H9 (cell line): Measurements from ENCODE around the gene NINJ1. TPM values are rescaled to one million over a fixed set of nuclear protein-coding genes. Genes with fewer than 3 reads are reported as not detected.

Experiments used
- DNase-seq: peaks from one replicate; pipeline ENCODE4 v3.0.0-alpha.2; 2017
- H2AFZ ChIP-seq: one replicate; pipeline ENCODE4 v1.6.1; 2013; ENCODE audit warnings: mild to moderate bottlenecking, low read length, control low read depth, moderate library complexity
- H2AK5ac ChIP-seq: 2 replicates; pipeline ENCODE4 v1.6.1; 2013; ENCODE audit warnings: low read length, control low read depth, mixed read lengths; ENCODE audit not compliant: insufficient read length
- H2BK120ac ChIP-seq: one replicate; pipeline ENCODE4 v1.6.1; 2013; ENCODE audit warnings: low read depth, mild to moderate bottlenecking, low read length, control low read depth, inconsistent platforms; ENCODE audit not compliant: poor library complexity, severe bottlenecking
- H2BK12ac ChIP-seq: 2 replicates; pipeline ENCODE4 v1.6.1; 2013; ENCODE audit warnings: low read length, control low read depth, mixed read lengths, low read depth; ENCODE audit not compliant: insufficient read length
- H2BK15ac ChIP-seq: 2 replicates; pipeline ENCODE4 v1.6.1; 2013; ENCODE audit warnings: low read depth, low read length, control low read depth
- H2BK20ac ChIP-seq: one replicate; pipeline ENCODE4 v1.6.1; 2013; ENCODE audit warnings: low read depth, mild to moderate bottlenecking, low read length, control low read depth, inconsistent platforms; ENCODE audit not compliant: poor library complexity, severe bottlenecking
- H2BK5ac ChIP-seq: 2 replicates; pipeline ENCODE4 v1.6.1; 2013; ENCODE audit warnings: low read length, control low read depth, mixed read lengths; ENCODE audit not compliant: insufficient read length
- H3K14ac ChIP-seq: 2 replicates; pipeline ENCODE4 v1.6.1; 2013; ENCODE audit warnings: low read length, control low read depth; ENCODE audit not compliant: insufficient read depth
- H3K18ac ChIP-seq: 2 replicates; pipeline ENCODE4 v1.6.1; 2013; ENCODE audit warnings: low read depth, mild to moderate bottlenecking, mixed read lengths, low read length, control low read depth; ENCODE audit not compliant: insufficient read length
- H3K23ac ChIP-seq: 2 replicates; pipeline ENCODE4 v1.6.1; 2013; ENCODE audit warnings: low read length, control low read depth, mixed read lengths, low read depth; ENCODE audit not compliant: insufficient read length
- H3K23me2 ChIP-seq: 2 replicates; pipeline ENCODE4 v1.6.1; 2013; ENCODE audit warnings: low read depth, mild to moderate bottlenecking, mixed read lengths, low read length, control low read depth; ENCODE audit not compliant: insufficient read length, poor library complexity, severe bottlenecking
- H3K27ac ChIP-seq: 2 replicates; pipeline ENCODE4 v1.5.1; 2013; ENCODE audit warnings: low read length, control low read depth, mixed read lengths, low read depth; ENCODE audit not compliant: insufficient read length
- H3K27me3 ChIP-seq: 2 replicates; pipeline ENCODE4 v1.6.1; 2013; ENCODE audit warnings: low read length, control low read depth, inconsistent platforms; ENCODE audit not compliant: insufficient read depth
- H3K4ac ChIP-seq: 2 replicates; pipeline ENCODE4 v1.6.1; 2013; ENCODE audit warnings: low read depth, mild to moderate bottlenecking, control low read depth, inconsistent platforms, low read length, moderate library complexity
- H3K4me1 ChIP-seq: 2 replicates; pipeline ENCODE4 v1.6.1; 2013; ENCODE audit warnings: low read length, control low read depth, inconsistent platforms; ENCODE audit not compliant: insufficient read depth
- H3K4me2 ChIP-seq: 2 replicates; pipeline ENCODE4 v1.6.1; 2013; ENCODE audit warnings: low read length, control low read depth, mixed read lengths; ENCODE audit not compliant: insufficient read length, insufficient read depth
- H3K56ac ChIP-seq: 2 replicates; pipeline ENCODE4 v1.6.1; 2013; ENCODE audit warnings: low read depth, mild to moderate bottlenecking, mixed read lengths, low read length, control low read depth; ENCODE audit not compliant: insufficient read length
- H3K79me1 ChIP-seq: 2 replicates; pipeline ENCODE4 v1.6.1; 2013; ENCODE audit warnings: low read depth, mild to moderate bottlenecking, moderate library complexity, low read length, control low read depth, inconsistent platforms; ENCODE audit not compliant: insufficient read depth, poor library complexity, severe bottlenecking
- H3K79me2 ChIP-seq: 2 replicates; pipeline ENCODE4 v1.6.1; 2013; ENCODE audit warnings: low read length, control low read depth, inconsistent platforms; ENCODE audit not compliant: insufficient read depth
- H3K9ac ChIP-seq: 2 replicates; pipeline ENCODE4 v1.6.1; 2013; ENCODE audit warnings: low read length, control low read depth, mixed read lengths; ENCODE audit not compliant: insufficient read length; ENCODE audit errors: extremely low read depth
- H3K9me3 ChIP-seq: one replicate; pipeline ENCODE4 v1.6.1; 2013; ENCODE audit warnings: low read depth, low read length, inconsistent platforms; ENCODE audit not compliant: control insufficient read depth
- H3T11ph ChIP-seq: one replicate; pipeline ENCODE4 v1.6.1; 2013; ENCODE audit warnings: mild to moderate bottlenecking, low read length, control low read depth, inconsistent platforms
- H4K20me1 ChIP-seq: one replicate; pipeline ENCODE4 v1.6.1; 2013; ENCODE audit not compliant: control insufficient read depth, insufficient read length, insufficient read depth
- H4K5ac ChIP-seq: 2 replicates; pipeline ENCODE4 v1.6.1; 2013; ENCODE audit warnings: low read depth, mild to moderate bottlenecking, mixed read lengths, low read length, control low read depth; ENCODE audit not compliant: insufficient read length
- H4K8ac ChIP-seq: replicated peaks from 2 replicates; pipeline ENCODE4 v1.6.1; 2013; ENCODE audit warnings: low read length, control low read depth, mixed read lengths, low read depth; ENCODE audit not compliant: insufficient read length
- H4K91ac ChIP-seq: 2 replicates; pipeline ENCODE4 v1.6.1; 2013; ENCODE audit warnings: low read depth, mild to moderate bottlenecking, moderate library complexity, mixed read lengths, low read length, control low read depth; ENCODE audit not compliant: insufficient read length
- H3K27ac Mint-ChIP-seq, 3 experiments: 2 replicates in 2 of 3; 3 replicates in 1 of 3; pipeline ENCODE4 v1.8.0; 2020 to 2021; ENCODE audit warnings: mixed read lengths in 3 of 3, mild to moderate bottlenecking in 1 of 3, moderate library complexity in 1 of 3
- H3K27me3 Mint-ChIP-seq: 2 replicates; pipeline ENCODE4 v1.8.0; 2021; ENCODE audit warnings: low read depth, mild to moderate bottlenecking, moderate library complexity, mixed read lengths
- H3K36me3 Mint-ChIP-seq, 3 experiments: 2 replicates in 2 of 3; 3 replicates in 1 of 3; pipeline ENCODE4 v1.8.0; 2020 to 2021; ENCODE audit warnings: low read depth in 3 of 3, mixed read lengths in 3 of 3; ENCODE audit not compliant: insufficient read depth in 1 of 3
- H3K4me1 Mint-ChIP-seq, 2 experiments: 2 replicates each; pipeline ENCODE4 v1.8.0; 2020; ENCODE audit warnings: mixed read lengths in 2 of 2
- H3K4me3 Mint-ChIP-seq, 2 experiments: 2 replicates in 1 of 2; 3 replicates in 1 of 2; pipeline ENCODE4 v1.8.0; 2020 to 2021; ENCODE audit warnings: mild to moderate bottlenecking in 2 of 2, mixed read lengths in 2 of 2, moderate library complexity in 1 of 2
- H3K9me3 Mint-ChIP-seq, 2 experiments: 2 replicates in 1 of 2; 3 replicates in 1 of 2; pipeline ENCODE4 v1.8.0; 2020; ENCODE audit warnings: mild to moderate bottlenecking in 2 of 2, mixed read lengths in 2 of 2, moderate library complexity in 1 of 2
- CTCF ChIP-seq: fragments of 200-600 bp; sonication (generic); conservative IDR thresholded peaks from 3 replicates; pipeline ENCODE4 v1.8.0; 2021; ENCODE audit warnings: antibody characterized with exemption, mild to moderate bottlenecking
- WGBS: extraction: QIAGEN DNeasy Blood & Tissue Kit; methylation state at CpG from one replicate; pipeline ENCODE4 v1.1.7; 2013; ENCODE audit warnings: missing lambda C conversion rate, low lambda C conversion rate, mixed read lengths; ENCODE audit not compliant: insufficient read length; ENCODE audit errors: extremely low coverage; 5-methylcytosine and 5-hydroxymethylcytosine counted together
- total RNA-seq: library from RNA; stranded (reverse); gene quantifications from 2 replicates; pipeline ENCODE4 v1.2.1, GENCODE V29; 2021

NINJ1 gene
- total RNA-seq, 1 experiment from 2014 or later, result 28.9 TPM

- Histone ChIP-seq H4K5ac (no peak overlapping the region), H3K4ac (no peak overlapping the region), H3K27me3 (no peaks in the 10 kb centered on the region; the same call in 1 of the 2 replicates), H2BK15ac (no peak overlapping the region), H3K79me2 (no peaks in the 10 kb centered on the region), H2BK120ac (no peak overlapping the region), H4K8ac (no peak overlapping the region), H4K20me1 (no peaks in the 10 kb centered on the region), H2AK5ac (no peak overlapping the region), H2BK12ac (no peak overlapping the region), H2BK20ac (no peak overlapping the region), H3K4me2 (no peak overlapping the region), H2BK5ac (no peak overlapping the region), H3K23ac (no peak overlapping the region), H3K14ac (no peak overlapping the region; the same call in 1 of the 2 replicates), H3K18ac (no peak overlapping the region), H3K9ac (no peak overlapping the region), H2AFZ (no peak overlapping the region), H3K79me1 (no peaks in the 10 kb centered on the region), H3K4me1 (no peaks in the 10 kb centered on the region), H3T11ph (no peak overlapping the region), H3K9me3 (no peaks in the 10 kb centered on the region), H3K56ac (no peak overlapping the region), H3K27ac (no peak overlapping the region), H4K91ac (no peak overlapping the region), H3K23me2 (no peaks in the 10 kb centered on the region)
- peaks cover 23% of the 10 kb centered on the region for H3K27me3 Mint-ChIP-seq
- H3K4me1 Mint-ChIP-seq, result peaks cover 0 to 4% of the 10 kb centered on the region in 2 experiments; a peak in 1 of 4 replicates
- DNase-seq, result no peak
- no peaks in the 10 kb centered on the region for H3K9me3 Mint-ChIP-seq
- H3K27ac Mint-ChIP-seq, result no peak overlapping the region
- WGBS, result no CpG with 5 or more reads among the region's 6 CpGs
- no peak overlapping the region for H3K4me3 Mint-ChIP-seq
- TF ChIP-seq CTCF, result no peak
- no peaks in the 10 kb centered on the region for H3K36me3 Mint-ChIP-seq
Measured at GRCh38 chr9:93177676-93178075, 43.6 kb upstream of the NINJ1 start.
